SW480 (cell line): ENCODE measurements around the gene NR1I3.

Source experiments
- DNase-seq: peaks from one replicate; pipeline ENCODE4 v3.0.0-alpha.2; 2016; ENCODE audit warnings: low spot score

Gene NR1I3

GRCh38 chr1:161195171-161195570, 42.8 kb downstream of the NR1I3 start:
- no peak for DNase-seq

- no peak for DNase-seq
Observed at GRCh38 chr1:161193561-161194235, 44.3 kb downstream of the NR1I3 start.

- peak; percentile 62 for DNase-seq
Observed at GRCh38 chr1:161192476-161193465, 45.2 kb downstream of the NR1I3 start.

GRCh38 chr1:161191971-161192370, 46.0 kb downstream of the NR1I3 start:
- no peak for DNase-seq

GRCh38 chr1:161190962-161191521, 47.0 kb downstream of the NR1I3 start:
- no peak for DNase-seq

GRCh38 chr1:161189036-161189435, 49.0 kb downstream of the NR1I3 start:
- DNase-seq, result no peak

- no peak for DNase-seq
Observed at GRCh38 chr1:161188381-161188780, 49.6 kb downstream of the NR1I3 start.

- no peak for DNase-seq
Observed at GRCh38 chr1:161187311-161187710, 50.7 kb downstream of the NR1I3 start.

- DNase-seq, result no peak
Observed at GRCh38 chr1:161185732-161186311, 52.2 kb downstream of the NR1I3 start.

- DNase-seq, result no peak
Observed at GRCh38 chr1:161185282-161185682, 52.7 kb downstream of the NR1I3 start.

- peak; percentile 40 for DNase-seq
Observed at GRCh38 chr1:161182214-161182613, 55.8 kb downstream of the NR1I3 start.

GRCh38 chr1:161180639-161181038, 57.4 kb downstream of the NR1I3 start:
- DNase-seq, result no peak

GRCh38 chr1:161179698-161180097, 58.3 kb downstream of the NR1I3 start:
- DNase-seq, result no peak
